ENCODE results near the gene ZBTB40.

The ZBTB40 gene

GRCh38 chr1:22462928-22463327, 11.3 kb downstream of the ZBTB40 start:
- DNase-seq (ENCODE audit: insufficient read length, low spot score): no peak
- no peak for FAIRE-seq

- no peak for DNase-seq (ENCODE audit: insufficient read length, low spot score)
- no peak for FAIRE-seq
Observed at GRCh38 chr1:22465015-22465565, 13.4 kb downstream of the ZBTB40 start.

GRCh38 chr1:22465671-22466070, 14.0 kb downstream of the ZBTB40 start:
- FAIRE-seq (no peak), DNase-seq (ENCODE audit: insufficient read length, low spot score) (no peak)

- no peak for FAIRE-seq
- DNase-seq (ENCODE audit: insufficient read length, low spot score): no peak
Observed at GRCh38 chr1:22470227-22470626, 18.6 kb downstream of the ZBTB40 start.

GRCh38 chr1:22471078-22471477, 19.4 kb downstream of the ZBTB40 start:
- no peak for DNase-seq (ENCODE audit: insufficient read length, low spot score)
- no peak for FAIRE-seq

GRCh38 chr1:22471610-22472009, 20.0 kb downstream of the ZBTB40 start:
- DNase-seq (ENCODE audit: insufficient read length, low spot score) (no peak), FAIRE-seq (no peak)

GRCh38 chr1:22472596-22472995, 20.9 kb downstream of the ZBTB40 start:
- FAIRE-seq (no peak), DNase-seq (ENCODE audit: insufficient read length, low spot score) (no peak)

GRCh38 chr1:22473952-22474351, 22.3 kb downstream of the ZBTB40 start:
- DNase-seq (ENCODE audit: insufficient read length, low spot score): no peak
- FAIRE-seq: no peak

GRCh38 chr1:22476566-22476965, 24.9 kb downstream of the ZBTB40 start:
- no peak for DNase-seq (ENCODE audit: insufficient read length, low spot score)
- no peak for FAIRE-seq

- FAIRE-seq (no peak), DNase-seq (ENCODE audit: insufficient read length, low spot score) (no peak)
Observed at GRCh38 chr1:22483121-22483520, 31.5 kb downstream of the ZBTB40 start.

- no peak for DNase-seq (ENCODE audit: insufficient read length, low spot score)
Observed at GRCh38 chr1:22484706-22485345, 33.2 kb downstream of the ZBTB40 start.

GRCh38 chr1:22485431-22485830, 33.8 kb downstream of the ZBTB40 start:
- DNase-seq (ENCODE audit: insufficient read length, low spot score) (no peak), FAIRE-seq (no peak)

More at GRCh38 chr1:22484706-22485345, 33.2 kb downstream of the ZBTB40 start:
- FAIRE-seq: no peak

- no peak for DNase-seq (ENCODE audit: insufficient read length, low spot score)
- no peak for FAIRE-seq
Observed at GRCh38 chr1:22487781-22488180, 36.1 kb downstream of the ZBTB40 start.

- DNase-seq (ENCODE audit: insufficient read length, low spot score): no peak
Observed at GRCh38 chr1:22488319-22488718, 36.7 kb downstream of the ZBTB40 start.

GRCh38 chr1:22489278-22489677, 37.6 kb downstream of the ZBTB40 start:
- no peak for FAIRE-seq
- DNase-seq (ENCODE audit: insufficient read length, low spot score): no peak

More at GRCh38 chr1:22488319-22488718, 36.7 kb downstream of the ZBTB40 start:
- FAIRE-seq: no peak

GRCh38 chr1:22489823-22490222, 38.2 kb downstream of the ZBTB40 start:
- no peak for DNase-seq (ENCODE audit: insufficient read length, low spot score)
- FAIRE-seq: no peak

- no peak for FAIRE-seq
- DNase-seq (ENCODE audit: insufficient read length, low spot score): no peak
Observed at GRCh38 chr1:22490309-22490708, 38.7 kb downstream of the ZBTB40 start.

- no peak for FAIRE-seq
- no peak for DNase-seq (ENCODE audit: insufficient read length, low spot score)
Observed at GRCh38 chr1:22491995-22492715, 40.5 kb downstream of the ZBTB40 start.

GRCh38 chr1:22494144-22494543, 42.5 kb downstream of the ZBTB40 start:
- FAIRE-seq (no peak), DNase-seq (ENCODE audit: insufficient read length, low spot score) (no peak)

GRCh38 chr1:22494943-22495579, 43.4 kb downstream of the ZBTB40 start:
- DNase-seq (ENCODE audit: insufficient read length, low spot score) (no peak), FAIRE-seq (no peak)

GRCh38 chr1:22496536-22497160, 45.0 kb downstream of the ZBTB40 start:
- DNase-seq (ENCODE audit: insufficient read length, low spot score): no peak
- FAIRE-seq: no peak

All from GM19239 (cell line).